Urothelium cell line (cell line): ENCODE data around the gene RHEBL1.

Experiments
- DNase-seq: peaks from one replicate; pipeline ENCODE4 v3.0.0; 2011; ENCODE audit warnings: low spot score, mixed read lengths
- FAIRE-seq: peaks from 2 replicates; lab custom pipeline; 2011; peaks lifted over from hg19 to GRCh38; lab: Jason Lieb, UNC

The RHEBL1 gene

GRCh38 chr12:49069507-49070346 lies at the start of gene RHEBL1:
Gene RHEBL1 (minus strand): TSS chr12:49069979. CDS start chr12:49069785, 194 bp downstream.
- FAIRE-seq, result no peak
- peak; percentile 99 for DNase-seq

GRCh38 chr12:49111206-49111605 lies 41.4 kb upstream of the RHEBL1 start:
- no peak for FAIRE-seq

GRCh38 chr12:49110464-49111155 lies 40.8 kb upstream of the RHEBL1 start, which contains the start of gene LMBR1L:
Gene LMBR1L (minus strand): TSS chr12:49110847. CDS start chr12:49110555, 292 bp downstream.
- peak; percentile 98 for DNase-seq
- no peak for FAIRE-seq

More at GRCh38 chr12:49111206-49111605, 41.4 kb upstream of the RHEBL1 start:
- no peak for DNase-seq

GRCh38 chr12:49109641-49110463 lies 40.1 kb upstream of the RHEBL1 start:
- DNase-seq (peak; percentile 37), FAIRE-seq (no peak)

GRCh38 chr12:49108958-49109404 lies 39.2 kb upstream of the RHEBL1 start:
- no peak for DNase-seq
- no peak for FAIRE-seq

GRCh38 chr12:49105504-49106084 lies 35.8 kb upstream of the RHEBL1 start:
- DNase-seq, result no peak
- no peak for FAIRE-seq

GRCh38 chr12:49104822-49105221 lies 35.0 kb upstream of the RHEBL1 start:
- FAIRE-seq, result no peak
- no peak for DNase-seq

- DNase-seq (no peak), FAIRE-seq (no peak)
Observed at GRCh38 chr12:49100380-49100779, 30.6 kb upstream of the RHEBL1 start.

GRCh38 chr12:49098703-49099102 lies 28.9 kb upstream of the RHEBL1 start:
- no peak for DNase-seq
- no peak for FAIRE-seq

GRCh38 chr12:49098035-49098451 lies 28.3 kb upstream of the RHEBL1 start:
- FAIRE-seq (no peak), DNase-seq (peak; percentile 65)

- DNase-seq (no peak), FAIRE-seq (no peak)
Observed at GRCh38 chr12:49097381-49097780, 27.6 kb upstream of the RHEBL1 start.

- FAIRE-seq, result no peak
Observed at GRCh38 chr12:49094975-49095365, 25.2 kb upstream of the RHEBL1 start.

GRCh38 chr12:49094160-49094974 lies 24.6 kb upstream of the RHEBL1 start, which contains the start of gene DHH:
Gene DHH (minus strand): TSS chr12:49094801. CDS start chr12:49094512, 289 bp downstream.
- no peak for FAIRE-seq
- no peak for DNase-seq

More at GRCh38 chr12:49094975-49095365, 25.2 kb upstream of the RHEBL1 start:
- no peak for DNase-seq

GRCh38 chr12:49093792-49094159 lies 24.0 kb upstream of the RHEBL1 start:
- FAIRE-seq (no peak), DNase-seq (no peak)

- no peak for FAIRE-seq
- no peak for DNase-seq
Observed at GRCh38 chr12:49092816-49093406, 23.1 kb upstream of the RHEBL1 start.

- FAIRE-seq (no peak), DNase-seq (peak; percentile 80)
Observed at GRCh38 chr12:49092086-49092815, 22.5 kb upstream of the RHEBL1 start.

GRCh38 chr12:49091836-49092085 lies 22.0 kb upstream of the RHEBL1 start:
- no peak for FAIRE-seq
- DNase-seq, result no peak

- DNase-seq, result no peak
- FAIRE-seq, result no peak
Observed at GRCh38 chr12:49091056-49091835, 21.5 kb upstream of the RHEBL1 start.
